Endothelial cell of umbilical vein (primary cell): Measurements from ENCODE around the gene RGS6. TPM values are rescaled to one million over a fixed set of nuclear protein-coding genes. Genes with fewer than 3 reads are reported as not detected.

Experiments used
- BruUV-seq: library from RNA; stranded (reverse); fragments of 400-500 nt; replicated peaks from 2 replicates; lab custom pipeline; 2021; lab: Mats Ljungman, UMichigan
- CTCF ChIA-PET: fragments of 300-600, 350-600 bp; sonication (Branson Sonifier 250); formaldehyde crosslinking; loops from one replicate; lab custom pipeline; 2021; ENCODE audit warnings: antibody characterized with exemption, inconsistent platforms; lab: Charles Lee
- POLR2A ChIA-PET: fragments of 300-600, 350-600 bp; sonication (Branson Sonifier 250); formaldehyde crosslinking; loops from one replicate; lab custom pipeline; 2021; ENCODE audit warnings: antibody characterized with exemption, inconsistent platforms; lab: Charles Lee
- DNase-seq: peaks from one replicate; pipeline ENCODE4 v3.0.0-alpha.2; 2011; ENCODE audit warnings: low read depth, low spot score
- FAIRE-seq: peaks from 2 replicates; lab custom pipeline; 2011; peaks lifted over from hg19 to GRCh38; lab: Jason Lieb, UNC
- H2AFZ ChIP-seq: 2 replicates; pipeline ENCODE4 v1.6.0; 2012; ENCODE audit warnings: low read depth, low read length, control low read depth, inconsistent platforms
- H3K27ac ChIP-seq: 2 replicates; pipeline ENCODE4 v1.5.1; 2011; ENCODE audit warnings: low read depth, mild to moderate bottlenecking, control low read depth, low read length, moderate library complexity; ENCODE audit not compliant: insufficient read depth
- H3K27me3 ChIP-seq, 2 experiments: 2 replicates each; pipeline versions ENCODE4 v1.6.0 to v1.6.1; 2011; ENCODE audit warnings: low read length in 2 of 2, mixed read lengths in 1 of 2; ENCODE audit not compliant: control insufficient read depth in 2 of 2, insufficient read depth in 2 of 2
- H3K36me3 ChIP-seq, 2 experiments: 2 replicates in 1 of 2; 3 replicates in 1 of 2; pipeline ENCODE4 v1.5.1; 2011; ENCODE audit warnings: low read length in 2 of 2, mild to moderate bottlenecking in 1 of 2, moderate library complexity in 1 of 2; ENCODE audit not compliant: control insufficient read depth in 2 of 2, insufficient read depth in 2 of 2; ENCODE audit errors: extremely low read depth in 1 of 2
- H3K4me1 ChIP-seq: 3 replicates; pipeline ENCODE4 v1.5.1; 2011; ENCODE audit warnings: mild to moderate bottlenecking, low read length; ENCODE audit not compliant: control insufficient read depth, insufficient read depth; ENCODE audit errors: extremely low read depth
- H3K4me2 ChIP-seq: 2 replicates; pipeline ENCODE4 v1.6.1; 2011; ENCODE audit warnings: low read length, control low read depth, mixed read lengths; ENCODE audit not compliant: insufficient read depth
- H3K4me3 ChIP-seq, 3 experiments: fragments of 200-600 bp in 1 of 3; sonication (generic), shearing (Covaris generic) in 1 of 3; replicated peaks in 1 of 3; 2 replicates each; pipeline ENCODE4 v1.5.1; 2011 to 2016; ENCODE audit warnings: control low read depth in 3 of 3, low read length in 3 of 3, mild to moderate bottlenecking in 2 of 3, inconsistent platforms in 1 of 3, low read depth in 1 of 3, moderate library complexity in 1 of 3; ENCODE audit not compliant: insufficient read depth in 1 of 3
- H3K79me2 ChIP-seq: 2 replicates; pipeline ENCODE4 v1.6.0; 2012; ENCODE audit warnings: low read length, inconsistent platforms; ENCODE audit not compliant: control insufficient read depth, insufficient read depth
- H3K9ac ChIP-seq: replicated peaks from 2 replicates; pipeline ENCODE3; 2011; ENCODE audit warnings: low read length, control low read depth; ENCODE audit not compliant: insufficient read depth; ENCODE audit errors: extremely low read depth
- H3K9me1 ChIP-seq: replicated peaks from 3 replicates; pipeline ENCODE4 v1.6.0; 2011; ENCODE audit warnings: mild to moderate bottlenecking, low read length; ENCODE audit not compliant: control insufficient read depth, insufficient read depth; ENCODE audit errors: extremely low read depth
- H3K9me3 ChIP-seq: replicated peaks from 2 replicates; pipeline ENCODE4 v1.5.1; 2012; ENCODE audit warnings: low read length, inconsistent platforms; ENCODE audit not compliant: control insufficient read depth, insufficient read depth
- H4K20me1 ChIP-seq: replicated peaks from 2 replicates; pipeline ENCODE3; 2011; ENCODE audit warnings: mild to moderate bottlenecking, low read length; ENCODE audit not compliant: control insufficient read depth, insufficient read depth; ENCODE audit errors: extremely low read depth
- EZH2 ChIP-seq: IDR thresholded peaks from 2 replicates; pipeline ENCODE4 v1.6.1; 2012; ENCODE audit warnings: borderline replicate concordance, low read depth, mild to moderate bottlenecking, moderate library complexity, low read length, inconsistent platforms; ENCODE audit not compliant: severe bottlenecking
- FOS ChIP-seq: IDR thresholded peaks from 2 replicates; pipeline ENCODE4 v1.6.1; 2011; ENCODE audit warnings: mild to moderate bottlenecking, low read length, moderate library complexity, borderline replicate concordance; ENCODE audit not compliant: insufficient read depth
- GATA2 ChIP-seq: IDR thresholded peaks from 2 replicates; pipeline ENCODE4 v1.7.0; 2011; ENCODE audit warnings: low read depth, mild to moderate bottlenecking, moderate library complexity, mixed read lengths, low read length; ENCODE audit not compliant: insufficient read length, insufficient read depth
- JUN ChIP-seq: IDR thresholded peaks from 2 replicates; pipeline ENCODE4 v1.6.1; 2011; ENCODE audit warnings: borderline replicate concordance, low read depth; ENCODE audit not compliant: insufficient read length, insufficient read depth
- MYC ChIP-seq: IDR thresholded peaks from one replicate; pipeline ENCODE4 v1.6.1; 2011; ENCODE audit warnings: mild to moderate bottlenecking, low read depth, low read length
- POLR2A ChIP-seq: IDR thresholded peaks from 2 replicates; pipeline ENCODE4 v1.6.1; 2012; ENCODE audit warnings: low read depth, mild to moderate bottlenecking, control low read depth, low read length
- POLR2AphosphoS5 ChIP-seq: IDR thresholded peaks from 2 replicates; pipeline ENCODE4 v1.6.1; 2012; ENCODE audit warnings: low read depth, mild to moderate bottlenecking, control low read depth, low read length, moderate library complexity; ENCODE audit not compliant: insufficient read depth
- dilution Hi-C: fragments of 300-500 bp; cut with MboI; formaldehyde crosslinking; loops from one replicate; pipeline ENCODE4 v1.15.0; 2019; ENCODE audit warnings: low sequenced_read_pairs; ENCODE audit not compliant: extremely low pct_ligation_motif_present
- intact Hi-C: fragments of 100-400 bp; cut with micrococcal nuclease; formaldehyde crosslinking; loops from one replicate; pipeline ENCODE4 v1.10.0; 2022
- polyA plus RNA-seq, 4 experiments: library from polyadenylated mRNA; depleted of rRNA in 3 of 4; stranded (reverse) in 3 of 4; unstranded in 1 of 4; fragments of >200 nt; gene quantifications; 2 replicates each; pipeline versions ENCODE4 v1.2.1 to v1.2.3, GENCODE V29; 2011 to 2012; ENCODE audit warnings: missing spikeins in 1 of 4
- total RNA-seq: library from RNA; stranded (reverse); gene quantifications from 2 replicates; pipeline ENCODE4 v1.2.3, GENCODE V29; 2021
- TF ChIP-seq, protein P1 (sequence below): IDR thresholded peaks from 2 replicates; pipeline ENCODE4 v1.6.1; 2011; ENCODE audit not compliant: insufficient read depth, insufficient read length
- TF ChIP-seq, protein P2 (sequence below), 2 donors: IDR thresholded peaks; 1 replicate in 1 of 2; 2 replicates in 1 of 2; pipeline ENCODE4 v1.5.1; 2011; ENCODE audit warnings: low read length in 2 of 2, mild to moderate bottlenecking in 2 of 2, moderate library complexity in 2 of 2, control low read depth in 1 of 2, inconsistent platforms in 1 of 2, low read depth in 1 of 2; ENCODE audit not compliant: insufficient read depth in 1 of 2; ENCODE audit errors: extremely low read depth in 1 of 2

RGS6 gene
- total and polyA plus RNA-seq, 2 donors (not counting 3 experiments of a cell fraction or from before 2014, with no cell fraction given) = not detected

- no peaks in the 10 kb centered on the region for H4K20me1 ChIP-seq
- no peak overlapping the region for H3K4me2 ChIP-seq
- H3K9ac ChIP-seq = no peak overlapping the region
- ChIA-PET POLR2A (no interaction called here), CTCF (interaction anchor here (1.1 kb wide), 1 partner anchor 466 kb away, joined by 3 read pairs; no protein-coding TSS in a partner anchor)
- TF ChIP-seq POLR2AphosphoS5 (no peak), MYC (no peak), GATA2 (no peak), EZH2 (no peak), JUN (no peak), POLR2A (no peak), FOS (no peak)
- TF ChIP-seq, protein P1, sequence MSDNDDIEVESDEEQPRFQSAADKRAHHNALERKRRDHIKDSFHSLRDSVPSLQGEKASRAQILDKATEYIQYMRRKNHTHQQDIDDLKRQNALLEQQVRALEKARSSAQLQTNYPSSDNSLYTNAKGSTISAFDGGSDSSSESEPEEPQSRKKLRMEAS = no peak
- TF ChIP-seq, protein P2, sequence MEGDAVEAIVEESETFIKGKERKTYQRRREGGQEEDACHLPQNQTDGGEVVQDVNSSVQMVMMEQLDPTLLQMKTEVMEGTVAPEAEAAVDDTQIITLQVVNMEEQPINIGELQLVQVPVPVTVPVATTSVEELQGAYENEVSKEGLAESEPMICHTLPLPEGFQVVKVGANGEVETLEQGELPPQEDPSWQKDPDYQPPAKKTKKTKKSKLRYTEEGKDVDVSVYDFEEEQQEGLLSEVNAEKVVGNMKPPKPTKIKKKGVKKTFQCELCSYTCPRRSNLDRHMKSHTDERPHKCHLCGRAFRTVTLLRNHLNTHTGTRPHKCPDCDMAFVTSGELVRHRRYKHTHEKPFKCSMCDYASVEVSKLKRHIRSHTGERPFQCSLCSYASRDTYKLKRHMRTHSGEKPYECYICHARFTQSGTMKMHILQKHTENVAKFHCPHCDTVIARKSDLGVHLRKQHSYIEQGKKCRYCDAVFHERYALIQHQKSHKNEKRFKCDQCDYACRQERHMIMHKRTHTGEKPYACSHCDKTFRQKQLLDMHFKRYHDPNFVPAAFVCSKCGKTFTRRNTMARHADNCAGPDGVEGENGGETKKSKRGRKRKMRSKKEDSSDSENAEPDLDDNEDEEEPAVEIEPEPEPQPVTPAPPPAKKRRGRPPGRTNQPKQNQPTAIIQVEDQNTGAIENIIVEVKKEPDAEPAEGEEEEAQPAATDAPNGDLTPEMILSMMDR (IDR thresholded peaks at IDR 0.05; ENCODE audit: extremely low read depth in 1 of 2, insufficient read depth in 1 of 2, low read depth in 1 of 2, low read length in 2 of 2) = no peak
- intact Hi-C loops (no loop called here), dilution Hi-C loops (no loop called here)
- no peaks in the 10 kb centered on the region for H3K9me3 ChIP-seq
- no peaks in the 10 kb centered on the region for H3K36me3 ChIP-seq
- no peaks in the 10 kb centered on the region for H3K79me2 ChIP-seq
- no peak overlapping the region for H3K4me3 ChIP-seq
- no peak for DNase-seq
- no peaks in the 10 kb centered on the region for H3K4me1 ChIP-seq
- no peaks in the 10 kb centered on the region for H3K9me1 ChIP-seq
- peaks cover 5 to 14% of the 10 kb centered on the region in 2 experiments for H3K27me3 ChIP-seq
- H2AFZ ChIP-seq = no peak overlapping the region
- H3K27ac ChIP-seq = no peak overlapping the region
- no TSS peak for BruUV-seq
- FAIRE-seq = no peak
These were observed 551.1 kb downstream of the RGS6 start for GRCh38 chr14:72483311-72483710.
